Activated naive CD4-positive, alpha-beta T cell treated with Interleukin-2 at 50 U/mL for 16 hours (primary cell): Measurements from ENCODE around the gene PRKACA.

Experiments
- DNase-seq: peaks from one replicate; pipeline ENCODE4 v3.0.0-alpha.2; 2020

The PRKACA gene

GRCh38 chr19:14091813-14092462 is 25.6 kb downstream of the PRKACA start:
- peak; percentile 39 for DNase-seq

- peak; percentile 73 for DNase-seq
Measured at GRCh38 chr19:14091081-14091812, 26.3 kb downstream of the PRKACA start.

DNA sequence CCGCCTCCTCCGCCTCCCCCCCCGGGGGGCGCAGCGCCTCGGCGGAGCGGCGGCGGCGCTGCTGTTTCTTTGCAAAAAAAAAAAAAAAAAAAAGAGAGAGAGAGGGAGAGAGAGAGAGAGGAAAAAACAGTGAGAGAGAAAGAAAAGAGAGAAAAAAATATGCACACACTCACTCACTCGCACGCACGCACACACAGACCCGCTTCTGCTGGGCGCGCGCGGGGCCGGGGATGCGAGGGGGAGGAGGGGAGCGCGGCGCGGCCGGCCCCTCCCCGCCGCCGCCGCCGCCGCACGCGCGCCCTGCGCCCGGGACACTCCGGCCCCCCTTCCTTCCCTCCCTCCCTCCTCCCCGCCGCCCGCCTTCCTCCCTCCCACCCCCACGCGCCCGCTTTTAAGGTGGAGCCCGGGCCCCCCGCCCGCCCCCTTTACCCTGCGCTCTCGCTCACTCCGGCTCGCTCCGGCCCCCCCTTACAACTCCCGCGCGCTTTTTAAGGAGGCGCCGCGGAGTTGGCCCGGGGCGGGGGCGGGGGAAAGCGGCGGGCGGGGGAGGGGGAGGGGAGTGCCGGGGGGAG is 27.0 kb downstream of the PRKACA start, which contains the start of gene SAMD1:
TSS of gene SAMD1 (minus strand) at position 243 of the 572 bp plus-strand sequence.
- DNase-seq: peak; percentile 81

DNA sequence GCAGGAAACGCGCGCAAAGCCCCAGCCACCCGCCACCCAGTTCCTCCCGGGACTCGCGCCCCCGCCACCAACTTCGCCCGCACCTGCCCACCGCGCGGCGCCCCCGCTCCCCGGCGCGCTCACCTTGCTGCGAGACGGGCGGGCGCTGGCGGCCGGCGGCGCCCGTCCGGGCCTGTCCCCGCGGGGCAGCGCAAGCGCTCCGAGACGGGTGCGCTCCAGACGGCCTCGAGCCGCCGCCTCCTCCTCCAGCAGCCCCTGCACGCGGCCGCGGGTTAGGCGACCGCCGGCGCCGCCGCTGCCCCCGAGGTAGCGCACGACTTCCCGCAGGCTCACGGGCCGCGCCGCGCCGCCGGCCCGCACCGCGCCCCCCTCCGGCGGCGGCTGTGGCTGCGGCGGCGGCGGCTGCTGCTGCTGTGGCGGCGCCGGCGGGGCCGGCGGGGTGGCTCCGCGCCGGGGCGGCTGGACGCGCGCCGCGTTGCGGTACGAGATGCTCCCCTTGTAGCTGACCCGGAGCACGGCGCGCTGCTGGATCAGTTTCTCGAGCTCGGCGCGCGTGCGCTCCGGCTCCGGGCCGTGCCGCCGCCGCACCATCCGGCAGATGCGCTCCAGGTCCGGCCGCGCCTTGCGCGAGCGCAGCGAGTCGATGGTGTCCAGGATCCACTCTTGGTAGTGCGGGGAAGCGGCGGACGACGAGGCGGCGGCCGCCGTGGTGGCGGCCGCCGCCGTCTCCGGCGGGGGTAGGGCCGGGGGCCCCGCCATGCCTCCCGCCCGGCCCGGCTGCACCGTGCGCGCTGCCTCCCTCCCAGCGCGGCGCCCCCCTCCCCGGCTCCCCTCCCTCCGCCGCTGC is 27.7 kb downstream of the PRKACA start:
- DNase-seq: peak; percentile 57

- DNase-seq: no peak
Measured at GRCh38 chr19:14089412-14089661, 28.2 kb downstream of the PRKACA start.

DNA sequence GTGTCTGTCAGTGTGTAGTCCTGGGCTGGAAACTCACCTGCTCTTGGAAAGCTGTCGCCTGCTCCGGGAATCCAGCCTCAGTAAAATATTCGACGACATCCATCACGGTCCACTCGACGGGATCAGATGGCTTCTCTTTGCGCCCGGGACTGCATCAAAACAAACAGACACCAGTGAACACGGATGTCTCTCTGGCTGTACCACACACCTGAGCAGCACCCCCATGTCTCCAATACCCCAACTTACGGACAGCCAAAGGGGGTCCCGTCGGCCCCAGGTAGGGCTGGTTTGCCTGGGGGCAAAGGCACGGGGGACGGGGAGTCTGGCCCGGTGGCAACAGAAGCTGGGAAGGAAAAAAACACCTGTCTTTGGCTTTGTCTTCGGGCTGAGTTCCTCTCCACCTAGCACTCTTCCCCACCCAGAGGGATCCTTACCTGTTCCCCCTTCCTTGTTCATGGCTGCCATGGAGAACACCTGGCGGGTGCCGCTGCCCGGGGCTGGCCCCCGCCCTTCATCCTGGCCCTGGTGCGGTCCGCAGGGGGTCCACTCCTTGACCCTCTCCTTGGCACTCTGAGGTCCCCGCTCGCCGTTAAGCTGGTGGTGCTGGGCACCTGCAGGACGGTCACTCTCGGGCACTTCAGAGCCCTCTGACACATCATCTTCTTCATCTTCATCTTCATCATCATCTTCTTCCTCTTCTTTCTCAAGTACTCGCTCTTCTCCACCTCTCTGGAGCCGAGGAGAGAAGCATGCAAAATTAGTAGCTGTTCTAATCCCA is 28.7 kb downstream of the PRKACA start:
- no peak for DNase-seq

GRCh38 chr19:14086098-14086497 is 31.5 kb downstream of the PRKACA start:
- no peak for DNase-seq

DNA sequence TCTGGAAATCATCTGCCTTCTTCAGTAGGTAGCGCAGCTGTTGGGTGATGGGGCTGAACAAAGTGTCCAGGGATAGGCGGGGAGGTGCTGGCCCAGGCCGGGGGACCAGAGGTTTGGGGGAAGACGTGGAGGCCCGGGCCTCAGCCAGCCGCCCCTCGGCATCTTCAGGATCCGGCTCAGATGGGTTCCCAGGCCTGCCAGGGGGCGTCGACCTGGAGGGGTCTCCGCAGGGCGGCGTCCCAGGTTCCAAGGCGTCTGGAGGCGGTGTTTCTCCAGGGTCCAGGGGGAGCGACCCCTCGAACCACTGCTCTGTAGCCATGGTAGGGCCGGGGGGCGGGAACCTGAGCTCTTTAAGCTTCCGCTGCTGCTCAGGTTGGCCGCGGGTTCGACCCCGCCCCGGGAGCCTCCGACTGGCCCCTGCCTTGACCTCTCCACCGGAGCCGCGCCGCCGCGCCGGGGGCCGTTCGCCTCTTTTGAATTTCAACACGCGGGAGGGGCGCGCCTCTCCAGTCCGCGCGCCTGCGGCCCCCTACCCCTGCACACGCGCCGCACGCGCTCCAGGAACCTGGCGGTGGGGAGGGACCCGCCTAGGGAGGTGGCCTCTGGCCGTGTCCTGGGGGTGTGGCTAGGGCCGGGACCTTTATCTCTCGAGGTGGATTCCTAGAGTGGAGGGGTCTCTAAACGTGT is 32.1 kb downstream of the PRKACA start, which contains the start of gene C19orf67:
TSS of gene C19orf67 (minus strand) at position 475 of the 687 bp plus-strand sequence. CDS start at position 319, 156 bp downstream.
- no peak for DNase-seq

DNA sequence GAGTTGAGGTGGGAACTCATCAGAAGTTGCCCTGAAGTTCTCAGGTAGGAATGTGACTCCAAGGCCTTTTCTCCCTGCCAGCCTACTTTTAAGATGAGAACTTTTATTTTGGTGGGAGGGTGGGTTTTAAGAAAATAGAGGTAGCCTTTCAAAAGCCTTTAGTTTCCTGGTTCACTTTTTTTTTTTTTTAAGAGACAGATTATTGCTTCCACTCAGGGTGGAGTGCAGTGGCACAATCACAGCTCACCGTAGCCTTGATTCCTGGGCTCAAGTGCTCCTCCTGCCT is 34.9 kb downstream of the PRKACA start:
- DNase-seq: no peak

- peak; percentile 48 for DNase-seq
Measured at GRCh38 chr19:14081797-14082674, 35.5 kb downstream of the PRKACA start.

- peak; percentile 99 for DNase-seq
Measured at GRCh38 chr19:14080887-14081796, 36.4 kb downstream of the PRKACA start.

DNA sequence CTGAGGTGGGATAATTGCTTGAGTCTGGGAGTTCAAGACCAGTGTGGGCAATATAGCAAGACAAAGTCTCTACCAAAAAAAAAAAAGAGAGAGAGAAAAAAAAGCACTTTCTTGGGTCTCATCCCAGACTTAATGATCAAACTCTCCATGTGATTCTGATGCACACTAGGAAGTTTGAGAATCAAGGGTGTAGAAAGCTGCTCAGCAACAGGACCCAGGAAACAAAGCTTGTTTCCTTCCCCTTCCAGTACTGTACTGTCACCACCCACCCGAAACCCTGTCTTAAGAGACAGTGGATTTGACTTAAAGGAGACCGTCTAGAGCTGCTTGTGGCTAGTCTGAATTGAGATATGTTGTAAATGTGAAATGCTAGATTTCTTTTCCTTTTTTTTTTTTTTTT is 39.2 kb downstream of the PRKACA start:
- no peak for DNase-seq

- peak; percentile 46 for DNase-seq
Measured at GRCh38 chr19:14073925-14074838, 43.4 kb downstream of the PRKACA start.

DNA sequence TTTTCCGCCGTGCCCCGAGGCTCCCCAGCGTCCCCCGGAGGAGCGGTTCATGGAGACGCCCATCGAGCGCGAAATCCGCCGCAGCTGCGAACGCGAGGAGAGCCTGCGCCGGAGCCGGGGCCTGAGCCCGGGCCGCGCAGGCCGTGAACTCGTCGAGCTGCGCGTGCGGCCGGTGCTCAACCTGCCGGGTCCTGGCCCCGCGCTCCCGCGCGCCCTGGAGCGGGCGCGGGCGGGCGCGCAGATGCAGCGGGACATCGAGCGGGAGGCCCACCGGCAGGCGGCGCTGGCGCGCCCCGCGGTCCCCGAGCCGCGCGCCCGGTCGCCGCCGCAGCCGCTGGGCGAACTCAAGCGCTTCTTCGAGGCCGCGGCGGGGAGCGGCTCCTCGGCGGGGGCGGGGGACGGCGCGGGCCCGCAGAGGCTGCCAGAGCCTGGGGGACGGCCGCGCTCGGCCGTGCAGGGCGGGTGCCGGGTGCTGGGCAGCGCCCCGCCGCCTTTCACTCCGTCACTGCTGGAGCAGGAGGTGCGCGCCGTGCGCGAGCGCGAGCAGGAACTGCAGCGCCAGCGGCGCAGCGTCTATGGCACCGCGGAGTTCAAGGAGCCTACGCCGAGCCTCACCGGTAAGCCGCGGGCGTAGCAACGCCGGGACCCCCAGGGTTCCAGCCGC is 44.2 kb downstream of the PRKACA start:
- peak; percentile 79 for DNase-seq

DNA sequence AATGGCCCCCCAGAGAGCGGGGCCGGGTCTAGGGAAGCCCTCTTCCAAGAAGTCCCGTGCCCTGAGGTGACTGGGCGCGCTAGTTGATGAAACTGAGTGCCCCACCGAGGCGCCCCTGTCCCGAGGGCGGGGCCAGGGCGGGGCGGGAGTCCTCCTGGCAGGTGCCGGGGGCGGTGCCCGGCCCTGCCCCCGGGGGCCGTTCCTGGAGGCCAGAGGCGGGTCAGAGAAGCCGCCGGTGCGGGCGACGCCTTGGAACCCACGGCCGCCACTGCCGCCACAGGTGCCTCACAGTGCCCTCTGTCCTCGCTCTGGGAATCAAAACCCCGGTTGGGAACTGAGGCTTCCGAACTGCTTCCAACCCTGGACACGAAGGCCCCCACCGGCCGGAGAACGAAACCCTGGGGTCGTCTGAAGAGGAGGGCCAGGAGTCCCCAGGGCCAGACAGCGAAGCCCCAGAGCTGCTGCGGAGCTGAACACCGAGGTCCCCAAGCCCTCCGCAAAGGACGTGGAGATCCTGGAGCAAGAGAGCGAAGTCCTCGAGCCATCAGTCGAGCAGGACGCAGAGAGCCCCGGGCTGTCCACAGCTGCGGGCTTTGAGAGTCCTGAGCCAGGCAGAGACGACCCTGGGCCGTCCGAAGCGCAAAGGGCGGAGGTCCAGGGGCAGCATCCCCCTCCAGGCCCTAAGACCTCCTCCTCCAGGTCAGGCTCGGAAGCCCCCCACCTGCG is 44.9 kb downstream of the PRKACA start, which contains the start of gene MISP3:
TSS of gene MISP3 (plus strand) at position 252 of the 726 bp plus-strand sequence. CDS start 524 bp downstream, outside the sequence.
- peak; percentile 46 for DNase-seq

- no peak for DNase-seq
Measured at GRCh38 chr19:14070268-14071050, 47.1 kb downstream of the PRKACA start.

DNA sequence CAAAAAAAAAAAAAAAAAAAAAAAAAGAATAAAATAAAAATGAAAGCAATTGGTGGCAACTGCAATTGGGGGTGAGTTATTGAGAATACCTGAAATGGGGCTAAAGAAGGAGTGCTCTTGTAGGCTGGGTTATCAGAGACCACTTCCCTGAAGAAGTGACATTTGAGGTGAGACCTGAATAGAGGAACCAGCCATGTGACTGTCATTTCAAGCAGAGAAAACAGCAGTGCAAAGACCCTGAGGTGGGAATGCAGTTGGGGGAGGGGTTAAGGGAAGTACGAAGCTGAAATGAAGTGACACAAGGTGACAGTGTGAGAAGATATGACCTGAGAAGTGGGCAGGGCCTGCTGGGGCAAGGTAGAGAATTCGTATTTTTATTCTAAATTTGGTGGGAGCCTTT is 51.4 kb downstream of the PRKACA start:
- DNase-seq: no peak
